Measurements from ENCODE around the gene BDKRB2.

- TF ChIP-seq CTCF (conservative IDR thresholded peaks at IDR 0.05) (no peak), EZH2 (IDR thresholded peaks at IDR 0.05; ENCODE audit: low read depth) (no peak)
These were observed 41.3 kb downstream of the BDKRB2 start for GRCh38 chr14:96245710-96246538.

Measured in PC-9 (cell line).